ENCODE measurements around the gene BRIP1.

DNA sequence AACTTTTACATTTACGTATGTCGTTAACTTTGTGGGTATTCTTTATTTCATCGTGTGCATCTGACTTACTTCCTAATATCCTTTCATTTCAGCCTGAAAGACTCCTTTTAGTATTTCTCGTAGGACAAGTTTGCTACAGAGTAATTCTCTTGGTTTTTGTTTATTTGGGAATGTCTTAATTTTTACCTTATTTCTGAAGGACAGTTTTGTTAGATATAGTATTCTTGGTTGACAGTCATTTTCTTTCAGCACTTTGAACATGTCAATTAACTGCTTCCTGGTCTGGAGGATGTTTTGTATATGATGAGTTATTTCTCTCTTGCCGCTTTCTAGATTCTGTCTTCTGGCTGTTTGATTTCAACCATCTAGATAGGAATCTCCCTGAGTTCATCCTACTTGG, 163.1 kb downstream of the BRIP1 start:
- TF ChIP-seq, protein P1, sequence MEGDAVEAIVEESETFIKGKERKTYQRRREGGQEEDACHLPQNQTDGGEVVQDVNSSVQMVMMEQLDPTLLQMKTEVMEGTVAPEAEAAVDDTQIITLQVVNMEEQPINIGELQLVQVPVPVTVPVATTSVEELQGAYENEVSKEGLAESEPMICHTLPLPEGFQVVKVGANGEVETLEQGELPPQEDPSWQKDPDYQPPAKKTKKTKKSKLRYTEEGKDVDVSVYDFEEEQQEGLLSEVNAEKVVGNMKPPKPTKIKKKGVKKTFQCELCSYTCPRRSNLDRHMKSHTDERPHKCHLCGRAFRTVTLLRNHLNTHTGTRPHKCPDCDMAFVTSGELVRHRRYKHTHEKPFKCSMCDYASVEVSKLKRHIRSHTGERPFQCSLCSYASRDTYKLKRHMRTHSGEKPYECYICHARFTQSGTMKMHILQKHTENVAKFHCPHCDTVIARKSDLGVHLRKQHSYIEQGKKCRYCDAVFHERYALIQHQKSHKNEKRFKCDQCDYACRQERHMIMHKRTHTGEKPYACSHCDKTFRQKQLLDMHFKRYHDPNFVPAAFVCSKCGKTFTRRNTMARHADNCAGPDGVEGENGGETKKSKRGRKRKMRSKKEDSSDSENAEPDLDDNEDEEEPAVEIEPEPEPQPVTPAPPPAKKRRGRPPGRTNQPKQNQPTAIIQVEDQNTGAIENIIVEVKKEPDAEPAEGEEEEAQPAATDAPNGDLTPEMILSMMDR (IDR thresholded peaks at IDR 0.05) = no peak
- TF ChIP-seq POLR2AphosphoS5 (IDR thresholded peaks at IDR 0.05; ENCODE audit: low read depth, low read length) (no peak), SIN3A (IDR thresholded peaks at IDR 0.05; ENCODE audit: borderline replicate concordance, insufficient read depth, low read depth, low read length) (no peak), TCF7L2 (IDR thresholded peaks at IDR 0.05; ENCODE audit: low read depth, low read length) (no peak)
- TF ChIP-seq, protein P2, sequence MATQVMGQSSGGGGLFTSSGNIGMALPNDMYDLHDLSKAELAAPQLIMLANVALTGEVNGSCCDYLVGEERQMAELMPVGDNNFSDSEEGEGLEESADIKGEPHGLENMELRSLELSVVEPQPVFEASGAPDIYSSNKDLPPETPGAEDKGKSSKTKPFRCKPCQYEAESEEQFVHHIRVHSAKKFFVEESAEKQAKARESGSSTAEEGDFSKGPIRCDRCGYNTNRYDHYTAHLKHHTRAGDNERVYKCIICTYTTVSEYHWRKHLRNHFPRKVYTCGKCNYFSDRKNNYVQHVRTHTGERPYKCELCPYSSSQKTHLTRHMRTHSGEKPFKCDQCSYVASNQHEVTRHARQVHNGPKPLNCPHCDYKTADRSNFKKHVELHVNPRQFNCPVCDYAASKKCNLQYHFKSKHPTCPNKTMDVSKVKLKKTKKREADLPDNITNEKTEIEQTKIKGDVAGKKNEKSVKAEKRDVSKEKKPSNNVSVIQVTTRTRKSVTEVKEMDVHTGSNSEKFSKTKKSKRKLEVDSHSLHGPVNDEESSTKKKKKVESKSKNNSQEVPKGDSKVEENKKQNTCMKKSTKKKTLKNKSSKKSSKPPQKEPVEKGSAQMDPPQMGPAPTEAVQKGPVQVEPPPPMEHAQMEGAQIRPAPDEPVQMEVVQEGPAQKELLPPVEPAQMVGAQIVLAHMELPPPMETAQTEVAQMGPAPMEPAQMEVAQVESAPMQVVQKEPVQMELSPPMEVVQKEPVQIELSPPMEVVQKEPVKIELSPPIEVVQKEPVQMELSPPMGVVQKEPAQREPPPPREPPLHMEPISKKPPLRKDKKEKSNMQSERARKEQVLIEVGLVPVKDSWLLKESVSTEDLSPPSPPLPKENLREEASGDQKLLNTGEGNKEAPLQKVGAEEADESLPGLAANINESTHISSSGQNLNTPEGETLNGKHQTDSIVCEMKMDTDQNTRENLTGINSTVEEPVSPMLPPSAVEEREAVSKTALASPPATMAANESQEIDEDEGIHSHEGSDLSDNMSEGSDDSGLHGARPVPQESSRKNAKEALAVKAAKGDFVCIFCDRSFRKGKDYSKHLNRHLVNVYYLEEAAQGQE (IDR thresholded peaks at IDR 0.05; ENCODE audit: insufficient read depth in 1 of 2, low read depth in 2 of 2, low read length in 1 of 2) = no peak
